Right ventricle myocardium inferior (tissue), 1 donor: ENCODE measurements around the gene TBC1D5. TPM values are rescaled to one million over a fixed set of nuclear protein-coding genes. Genes with fewer than 3 reads are reported as not detected.
"Not testable (repeated sequence)": the region's sequence is repeated elsewhere in the genome, so short reads cannot be mapped to it uniquely, and the experiment has no call there.

Source experiments
- ATAC-seq: fragments of 200-7000 bp; cut with Tn5 transposase; one replicate; pipeline ENCODE4 v1.9.1; 2020; ENCODE audit warnings: mild to moderate bottlenecking, moderate library complexity
- DNase-seq: peaks from one replicate; pipeline ENCODE4 v3.0.0; 2021; ENCODE audit errors: missing footprints
- intact Hi-C: fragments of 100-400 bp; cut with DNase I; formaldehyde crosslinking; loops from one replicate; pipeline ENCODE4 v1.11.0; 2022
- total RNA-seq: library from RNA; stranded (reverse); fragmentation: NEBNext Ultra II Directional; extraction: Animal tissue kit (Norgen Biotek cat#: 25700); gene quantifications from one replicate; pipeline ENCODE4 v1.2.1, GENCODE V29; 2021
- donor health status: DM: no; HTN: yes; CAD: no; lungs with severe emphysema.

The TBC1D5 gene
- total RNA-seq, 1 donor from 2014 or later, result 34.4 TPM

DNA sequence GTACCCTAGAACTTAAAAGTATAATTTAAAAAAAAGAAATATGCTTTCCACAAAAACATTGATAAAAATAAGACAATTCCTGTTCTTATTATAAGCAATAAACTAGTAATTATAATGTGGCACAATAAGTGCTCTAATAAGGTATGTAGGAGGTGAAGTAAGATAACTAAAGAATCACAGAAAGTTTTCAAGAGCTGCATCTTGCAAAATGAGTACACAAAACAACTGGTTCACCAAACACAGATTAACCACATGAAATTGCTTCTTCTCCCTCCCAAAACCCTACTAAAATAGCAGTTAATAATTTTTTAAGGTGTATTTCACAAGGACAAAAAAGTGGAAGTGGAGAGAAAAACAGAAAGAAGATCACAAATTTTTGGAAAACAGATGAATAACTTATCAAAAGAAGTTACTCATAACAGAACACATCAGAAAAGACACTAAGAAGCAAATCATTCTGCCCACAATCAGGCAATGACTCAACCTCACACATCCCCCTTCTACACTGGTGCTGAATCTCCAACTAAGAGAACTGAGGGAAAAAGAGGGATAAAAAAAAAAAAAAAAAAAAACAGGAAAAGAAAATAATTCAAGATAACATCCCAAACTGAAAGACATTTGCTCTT, 64.2 kb downstream of the TBC1D5 start:
- no peak for DNase-seq
- no peak for ATAC-seq
- intact Hi-C loops, result no loop called here

DNA sequence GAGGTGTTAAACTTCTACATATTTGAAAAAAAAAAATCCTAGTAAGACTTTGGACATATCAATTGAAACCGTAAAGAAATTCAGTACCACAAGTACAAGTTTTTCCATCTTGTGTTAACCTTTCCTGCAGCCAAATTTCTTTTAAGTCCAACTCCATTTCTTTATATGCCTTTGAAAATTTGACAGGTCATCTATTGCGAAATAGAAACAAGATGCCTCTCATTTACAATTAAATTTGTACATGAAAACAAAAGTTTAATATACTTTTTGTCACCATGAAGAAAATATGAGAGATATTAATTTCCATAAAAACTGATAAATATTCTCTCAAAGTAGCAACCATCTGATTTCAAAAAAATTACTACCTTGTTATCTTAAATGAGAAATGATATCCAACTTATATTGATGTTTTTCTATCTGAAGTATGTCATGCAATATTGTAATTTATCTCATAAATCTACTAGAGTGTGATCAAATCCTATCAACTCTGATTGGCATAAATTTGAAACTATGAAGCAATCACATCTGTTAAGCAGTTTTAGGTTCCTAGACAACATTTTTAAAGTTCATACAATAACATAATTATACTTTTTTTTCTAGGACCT, 68.2 kb downstream of the TBC1D5 start:
- ATAC-seq (no peak), DNase-seq (no peak)
- intact Hi-C loops, result no loop called here

DNA sequence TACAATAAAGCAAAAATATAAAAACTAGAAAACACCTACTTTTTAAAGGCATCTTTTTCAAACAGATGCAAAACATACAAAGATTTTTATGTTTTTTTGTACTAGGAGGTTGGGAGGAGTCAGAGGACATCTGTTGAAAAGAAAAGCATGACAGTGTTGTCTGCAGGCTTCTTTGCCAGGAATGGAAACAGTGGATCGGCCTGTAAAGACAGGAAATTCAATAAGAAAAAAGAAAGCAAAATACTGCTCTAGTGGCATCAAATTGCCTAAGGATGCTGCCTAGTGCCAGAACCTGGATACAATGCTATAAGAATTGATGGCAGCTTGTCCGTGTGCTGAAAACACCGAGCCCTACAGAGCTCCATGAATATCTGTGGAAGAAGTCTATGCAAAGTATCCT, 69.9 kb downstream of the TBC1D5 start:
- ATAC-seq (no peak), DNase-seq (no peak)

DNA sequence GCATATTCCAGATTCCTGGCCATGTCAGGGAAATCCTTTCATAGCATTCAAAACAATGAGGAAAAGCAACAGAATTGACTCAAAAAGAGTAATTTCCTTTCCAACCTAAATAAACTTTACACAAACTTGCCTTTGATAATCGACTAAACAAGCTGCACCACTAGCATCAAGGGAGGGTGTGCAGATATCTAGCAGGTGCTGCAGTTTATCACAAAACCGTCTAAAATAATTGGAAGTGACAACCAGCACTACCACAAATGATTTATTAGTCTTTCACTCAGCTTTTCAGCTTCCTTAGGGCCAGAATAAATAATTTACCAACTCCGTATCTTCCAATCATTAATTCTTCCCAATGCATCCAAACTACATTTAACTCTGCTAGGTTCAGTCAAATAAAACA, 71.7 kb downstream of the TBC1D5 start:
- no peak for DNase-seq
- intact Hi-C loops, result no loop called here
- no peak for ATAC-seq

More for the DNA sequence above, 69.9 kb downstream of the TBC1D5 start:
- intact Hi-C loops, result no loop called here

- intact Hi-C loops, result no loop called here
- ATAC-seq, result no peak
- DNase-seq, result no peak
Measured at GRCh38 chr3:17664923-17665322, 77.5 kb downstream of the TBC1D5 start.

DNA sequence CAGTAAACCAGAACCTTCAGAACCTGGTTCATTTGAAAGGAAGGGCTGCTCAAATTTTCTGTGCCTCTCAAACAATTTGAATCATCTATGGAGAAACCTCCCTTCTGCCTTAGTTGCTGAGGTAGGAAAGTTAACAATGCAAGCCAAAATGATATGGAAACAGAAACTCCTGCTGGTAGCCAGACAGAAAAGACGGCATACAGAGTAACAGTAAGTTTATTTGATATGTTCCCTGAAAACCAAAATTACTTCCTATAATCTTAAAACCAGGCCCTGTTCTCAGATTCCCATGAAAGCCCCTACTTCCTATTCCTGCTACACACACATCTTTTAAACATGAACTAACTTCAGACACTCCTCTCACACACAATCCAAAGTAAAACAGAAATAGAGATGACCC, 86.2 kb downstream of the TBC1D5 start:
- DNase-seq, result no peak
- intact Hi-C loops, result no loop called here
- no peak for ATAC-seq

DNA sequence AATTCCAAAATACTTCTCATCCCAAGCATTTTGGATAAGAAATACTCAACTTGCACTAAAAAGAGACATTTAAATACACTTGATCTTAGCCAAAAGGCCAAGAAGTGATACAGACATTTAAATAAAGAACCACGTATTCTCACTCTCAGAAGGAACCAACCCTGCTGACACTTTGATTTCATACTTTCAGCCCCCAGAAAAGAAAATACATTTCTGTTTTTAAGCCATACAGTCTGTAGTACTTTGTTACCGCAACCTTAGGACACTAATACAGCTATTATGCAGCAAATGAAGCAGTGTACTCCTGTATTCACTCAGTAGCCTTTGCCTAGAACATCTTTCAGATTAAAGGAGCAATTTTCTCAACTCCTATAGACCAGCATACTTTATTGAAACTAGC, 86.7 kb downstream of the TBC1D5 start:
- DNase-seq (no peak), ATAC-seq (no peak)
- intact Hi-C loops, result no loop called here

GRCh38 chr3:17649748-17650147, 92.7 kb downstream of the TBC1D5 start:
- intact Hi-C loops, result loop anchor here (10.0 kb wide), 1 partner anchor 95 kb away; no protein-coding TSS in a partner anchor
- not testable (repeated sequence) for ATAC-seq, DNase-seq

DNA sequence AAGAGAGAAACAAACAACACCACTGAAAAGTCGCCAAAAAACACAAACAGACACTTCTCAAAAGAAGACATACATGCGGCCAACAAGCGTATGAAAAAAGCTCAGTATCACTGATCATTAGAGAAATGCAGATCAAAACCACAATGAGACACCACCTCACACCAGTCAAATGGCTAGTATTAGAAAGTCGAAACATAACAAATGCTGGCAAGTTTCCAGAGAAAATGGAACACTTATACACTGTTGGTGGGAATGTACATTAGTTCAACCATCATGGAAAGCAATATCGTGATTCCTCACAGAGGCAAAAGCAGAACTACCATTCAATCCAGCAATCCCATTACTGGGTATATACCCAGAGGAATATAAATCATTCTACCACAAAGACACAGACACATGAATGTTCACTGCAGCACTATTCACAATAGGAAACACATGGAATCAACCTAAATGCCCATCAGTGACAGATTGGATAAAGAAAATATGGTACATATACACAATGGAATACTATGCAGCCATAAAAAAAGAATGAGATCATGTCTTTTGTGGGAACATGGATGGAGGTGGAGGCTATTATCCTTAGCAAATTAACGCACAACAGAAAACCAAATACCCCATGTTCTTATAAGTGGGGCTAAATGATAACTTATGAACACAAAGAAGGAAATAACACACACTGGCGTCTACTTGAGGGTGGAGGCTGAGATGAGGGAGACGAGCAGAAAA, 93.6 kb downstream of the TBC1D5 start:
- not testable (repeated sequence) for ATAC-seq, DNase-seq
- intact Hi-C loops, result loop anchor here (10.0 kb wide), 1 partner anchor 94 kb away; no protein-coding TSS in a partner anchor

DNA sequence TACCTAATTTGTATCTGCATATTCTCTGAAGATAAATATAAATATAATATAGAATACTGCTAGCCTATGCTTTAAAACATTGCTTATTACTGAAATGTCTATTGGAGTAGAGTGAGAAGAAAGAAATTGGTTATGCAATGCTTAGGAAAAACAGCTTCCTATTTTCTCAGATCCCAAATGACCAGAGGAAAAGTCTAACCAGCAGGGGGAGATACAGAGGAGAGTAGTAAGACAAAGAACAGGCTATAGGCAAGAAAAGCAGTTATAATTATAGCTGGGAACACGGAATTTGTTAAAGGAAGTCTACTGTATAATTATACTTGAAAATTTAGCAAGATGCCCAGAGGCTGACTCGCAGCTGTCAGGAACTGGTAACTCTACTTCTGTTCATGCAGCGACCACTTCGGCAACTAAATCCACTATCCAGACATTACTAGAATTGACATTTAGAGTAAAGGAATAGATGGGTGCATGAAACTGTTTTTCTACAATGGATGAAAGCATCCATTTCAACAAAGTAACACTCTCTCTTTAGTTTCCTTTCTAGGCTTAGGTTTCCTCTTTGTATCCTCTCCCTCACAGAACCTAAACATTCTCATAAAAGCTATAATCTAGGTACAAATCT, 97.2 kb downstream of the TBC1D5 start:
- DNase-seq (no peak), ATAC-seq (no peak)
- intact Hi-C loops, result loop anchor here (2.0 to 10.0 kb wide), 3 partner anchors 90 to 196 kb away; partner anchors contain the start of gene TBC1D5

DNA sequence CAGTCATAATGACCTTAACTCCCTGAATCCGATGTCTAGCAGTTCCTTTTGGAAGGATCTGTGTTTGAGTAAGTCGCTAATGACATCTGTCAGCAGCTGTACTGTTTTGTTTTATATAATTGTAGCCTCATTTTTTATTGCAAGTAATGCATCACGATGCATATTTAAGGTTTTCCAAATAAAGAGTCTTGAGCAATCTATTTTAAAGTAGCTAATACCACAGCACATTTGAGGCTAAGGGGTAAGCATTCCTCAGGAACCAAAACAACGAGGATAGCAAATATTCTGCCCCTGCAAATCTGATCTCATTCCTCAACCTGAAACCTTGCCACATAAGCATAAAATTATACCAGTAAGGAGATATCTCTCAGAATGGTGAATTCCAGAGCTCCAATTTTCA, 98.7 kb downstream of the TBC1D5 start:
- no peak for DNase-seq
- intact Hi-C loops, result loop anchor here (2.0 to 10.0 kb wide), 3 partner anchors 89 to 197 kb away; partner anchors contain the start of gene TBC1D5
- ATAC-seq, result no peak

- intact Hi-C loops, result loop anchor here (10.0 kb wide), 1 partner anchor 88 kb away; no protein-coding TSS in a partner anchor
- ATAC-seq (no peak), DNase-seq (no peak)
Measured at GRCh38 chr3:17642474-17642873, 100.0 kb downstream of the TBC1D5 start.

DNA sequence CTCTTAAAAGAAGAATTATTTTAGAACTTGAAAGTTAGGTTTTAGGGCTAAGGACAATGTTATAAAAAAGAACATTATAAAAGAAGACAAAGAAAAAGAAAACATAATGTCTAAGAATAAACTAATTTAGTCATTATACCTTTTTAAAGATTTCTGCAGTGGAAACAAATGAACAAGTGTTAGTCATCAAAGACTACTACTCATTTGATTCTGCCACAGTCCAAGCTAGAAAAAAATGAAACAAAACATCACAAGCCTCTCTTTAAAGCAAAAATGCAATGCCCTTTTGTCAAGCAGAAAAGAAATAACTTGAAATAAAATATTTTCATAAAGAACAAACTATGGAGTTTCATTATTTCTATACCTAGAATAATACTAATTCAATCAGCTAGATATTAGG, 102.0 kb downstream of the TBC1D5 start:
- DNase-seq (no peak), ATAC-seq (no peak)
- intact Hi-C loops, result loop anchor here (10.0 kb wide), 1 partner anchor 86 kb away; no protein-coding TSS in a partner anchor

GRCh38 chr3:17639765-17640164, 102.7 kb downstream of the TBC1D5 start:
- no peak for DNase-seq
- ATAC-seq, result no peak
- intact Hi-C loops, result loop anchor here (10.0 kb wide), 1 partner anchor 85 kb away; no protein-coding TSS in a partner anchor

GRCh38 chr3:17639257-17639656, 103.2 kb downstream of the TBC1D5 start:
- intact Hi-C loops, result no loop called here
- no peak for ATAC-seq
- DNase-seq, result no peak

DNA sequence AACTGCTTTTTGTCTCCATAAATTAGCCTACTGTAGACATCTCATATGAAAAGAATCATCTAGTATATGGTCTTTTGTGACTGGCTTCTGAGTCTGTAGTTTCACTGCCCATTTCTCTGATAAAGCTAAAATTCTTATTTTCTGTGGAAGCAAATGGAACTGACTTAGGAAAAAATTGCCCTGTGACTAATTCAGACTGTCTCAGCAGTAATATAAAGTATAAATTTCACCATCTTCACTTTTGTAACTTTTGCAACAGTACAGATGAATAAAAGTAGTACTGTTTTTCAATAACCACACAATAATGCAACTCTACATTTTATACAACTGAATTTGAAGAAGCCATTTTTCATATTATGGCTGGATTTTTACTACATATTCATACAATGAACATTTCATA, 104.1 kb downstream of the TBC1D5 start:
- no peak for DNase-seq
- no peak for ATAC-seq
- intact Hi-C loops, result no loop called here

GRCh38 chr3:17635675-17636074, 106.8 kb downstream of the TBC1D5 start:
- DNase-seq, intact Hi-C loops, ATAC-seq: not testable (repeated sequence)

- no peak for ATAC-seq
- no peak for DNase-seq
- intact Hi-C loops, result no loop called here
Measured at GRCh38 chr3:17634964-17635363, 107.5 kb downstream of the TBC1D5 start.

DNA sequence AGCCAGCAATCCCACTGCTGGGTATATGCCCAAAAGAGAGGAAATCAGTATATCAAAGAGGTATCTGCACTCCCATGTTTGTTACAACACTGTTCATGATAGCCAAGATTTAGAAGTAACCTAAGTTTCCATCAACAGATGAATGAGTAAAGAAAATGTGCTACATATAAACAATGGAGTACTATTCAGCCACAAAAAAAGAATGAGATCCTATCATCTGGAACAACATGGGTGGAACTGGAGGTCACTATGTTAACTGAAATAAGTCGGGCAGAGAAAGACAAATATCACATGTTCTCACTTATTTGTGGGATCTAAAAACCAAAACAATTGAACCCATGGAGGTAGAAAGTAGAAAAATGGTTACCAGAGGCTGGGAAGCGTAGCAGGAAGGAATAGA, 108.2 kb downstream of the TBC1D5 start:
- ATAC-seq, result no peak
- intact Hi-C loops, result no loop called here
- no peak for DNase-seq
